NCI-H446 (cell line): ENCODE results near the gene FAM3A.

Source experiments
- DNase-seq, 2 experiments: peaks; one replicate each; lab custom pipeline; 2025; lab: John Stamatoyannopoulos, UW

The FAM3A gene

GRCh38 chrX:154458954-154459778, 56.9 kb downstream of the FAM3A start:
- DNase-seq = peak in 1 of 2 experiments; percentile 30

- DNase-seq = peak in 1 of 2 experiments; percentile 47
These were observed 57.7 kb downstream of the FAM3A start, which contains the start of gene PLXNA3 for GRCh38 chrX:154458116-154458953. TSS of gene PLXNA3 (plus strand) at chrX:154458281. CDS start at chrX:154460184, 1,903 bp downstream.

GRCh38 chrX:154457491-154458115, 58.4 kb downstream of the FAM3A start:
- peak in 1 of 2 experiments; percentile 47 for DNase-seq
